NOMO-1 (cell line): ENCODE data around the gene TNS4.

ENCODE experiments used
- DNase-seq, 2 experiments: peaks; one replicate each; lab custom pipeline; 2025; ENCODE audit not compliant: unreplicated experiment in 2 of 2; lab: John Stamatoyannopoulos, UW

The TNS4 gene

GRCh38 chr17:40536295-40537171 is 35.1 kb upstream of the TNS4 start:
- no peak for DNase-seq

- no peak for DNase-seq
Observed at GRCh38 chr17:40535924-40536294, 34.5 kb upstream of the TNS4 start.

GRCh38 chr17:40535438-40535837 is 34.0 kb upstream of the TNS4 start:
- DNase-seq = no peak

GRCh38 chr17:40534371-40535189 is 33.2 kb upstream of the TNS4 start:
- no peak for DNase-seq

GRCh38 chr17:40533896-40534295 is 32.5 kb upstream of the TNS4 start:
- no peak for DNase-seq

GRCh38 chr17:40532520-40533253 is 31.3 kb upstream of the TNS4 start:
- DNase-seq = no peak

GRCh38 chr17:40531051-40531991 is 29.9 kb upstream of the TNS4 start:
- no peak for DNase-seq

GRCh38 chr17:40530531-40530994 is 29.1 kb upstream of the TNS4 start:
- DNase-seq = no peak

GRCh38 chr17:40529991-40530390 is 28.6 kb upstream of the TNS4 start:
- DNase-seq = no peak

- DNase-seq = no peak
Observed at GRCh38 chr17:40528692-40529417, 27.4 kb upstream of the TNS4 start.

- DNase-seq = no peak
Observed at GRCh38 chr17:40526668-40527067, 25.2 kb upstream of the TNS4 start.

GRCh38 chr17:40525294-40525693 is 23.9 kb upstream of the TNS4 start:
- DNase-seq = no peak

GRCh38 chr17:40524243-40524965 is 23.0 kb upstream of the TNS4 start:
- no peak for DNase-seq

- no peak for DNase-seq
Observed at GRCh38 chr17:40522961-40523310, 21.5 kb upstream of the TNS4 start.

GRCh38 chr17:40522250-40522960 is 21.0 kb upstream of the TNS4 start:
- no peak for DNase-seq

- DNase-seq = no peak
Observed at GRCh38 chr17:40520991-40521453, 19.6 kb upstream of the TNS4 start.

GRCh38 chr17:40519089-40519775 is 17.8 kb upstream of the TNS4 start:
- no peak for DNase-seq
